Tibial artery (tissue), 4 donors: ENCODE data around the gene CIDEA.
"Not testable (repeated sequence)": the region's sequence is repeated elsewhere in the genome, so short reads cannot be mapped to it uniquely, and the experiment has no call there.

Experiments used
- DNase-seq, 2 donors: peaks; one replicate each; pipeline ENCODE4 v3.0.0-alpha.2; 2019
- H3K27ac ChIP-seq, 2 donors: fragments of 200-600 bp; sonication (generic) in 1 of 2; 1 replicate in 1 of 2; 2 replicates in 1 of 2; pipeline ENCODE4 v1.5.1; 2018 to 2019; ENCODE audit warnings: mild to moderate bottlenecking in 1 of 2
- H3K27me3 ChIP-seq, 2 donors: fragments of 200-600 bp; sonication (generic) in 1 of 2; one replicate each; pipeline versions ENCODE4 v1.5.1 to v1.6.0; 2016 to 2019
- H3K36me3 ChIP-seq, 3 donors: fragments of 200-600 bp; sonication (generic) in 2 of 3; one replicate each; pipeline ENCODE4 v1.5.1; 2016 to 2019; ENCODE audit warnings: mild to moderate bottlenecking in 2 of 3
- H3K4me1 ChIP-seq, 4 donors: fragments of 200-600 bp; sonication (generic) in 2 of 4; 1 replicate in 3 of 4; 2 replicates in 1 of 4; pipeline ENCODE4 v1.5.1; 2016 to 2019
- H3K4me3 ChIP-seq, 2 donors: fragments of 200-600 bp; sonication (generic) in 1 of 2; 1 replicate in 1 of 2; 2 replicates in 1 of 2; pipeline ENCODE4 v1.5.1; 2018 to 2019; ENCODE audit warnings: mild to moderate bottlenecking in 2 of 2
- H3K9me3 ChIP-seq, 3 donors: fragments of 200-600 bp; sonication (generic) in 1 of 3; one replicate each; pipeline ENCODE4 v1.5.1; 2016 to 2019
- CTCF ChIP-seq, 2 experiments: fragments of 200-600 bp in 1 of 2; fragments of 450-650 bp in 1 of 2; IDR thresholded peaks; one replicate each; pipeline ENCODE4 v1.5.1; 2017 to 2019; ENCODE audit warnings: antibody characterized with exemption in 2 of 2, mild to moderate bottlenecking in 1 of 2, moderate library complexity in 1 of 2
- intact Hi-C: fragments of 100-400 bp; cut with DNase I; formaldehyde crosslinking; loops from one replicate; pipeline ENCODE4 v1.15.0; 2023; ENCODE audit warnings: low total_unique reads

The CIDEA gene

GRCh38 chr18:12254136-12254819 lies at the start of gene CIDEA:
Gene CIDEA (plus strand): TSS chr18:12254361. CDS start chr18:12254384, 23 bp downstream.
- peak within 1 kb of the TSS; percentile 28 to 53 for H3K4me3 ChIP-seq
- H3K27me3 ChIP-seq = peaks cover 0 to 38% of the 10 kb centered on the region in 2 donors
- H3K4me1 ChIP-seq = peaks cover 0 to 15% (median 13%) of the 10 kb centered on the region in 4 donors
- intact Hi-C loops = no loop called here
- H3K27ac ChIP-seq = no peak within 1 kb of the TSS
- no peaks in the 10 kb centered on the region for H3K9me3 ChIP-seq
- no peak for TF ChIP-seq CTCF (IDR thresholded peaks at IDR 0.05)
- no peak for DNase-seq
- H3K36me3 ChIP-seq = no peaks in the 10 kb centered on the region

GRCh38 chr18:12208296-12209153 lies 45.6 kb upstream of the CIDEA start:
- H3K36me3 ChIP-seq, H3K9me3 ChIP-seq, intact Hi-C loops, H3K27ac ChIP-seq, H3K27me3 ChIP-seq, H3K4me3 ChIP-seq, DNase-seq, H3K4me1 ChIP-seq: not testable (repeated sequence)

- H3K27ac ChIP-seq, intact Hi-C loops, H3K27me3 ChIP-seq: not testable (repeated sequence)
These were observed 41.9 kb upstream of the CIDEA start for GRCh38 chr18:12212308-12212707.

GRCh38 chr18:12214296-12215005 lies 39.7 kb upstream of the CIDEA start:
- H3K4me3 ChIP-seq, intact Hi-C loops, DNase-seq, H3K36me3 ChIP-seq, H3K27me3 ChIP-seq, H3K9me3 ChIP-seq, H3K27ac ChIP-seq, H3K4me1 ChIP-seq: not testable (repeated sequence)

More at GRCh38 chr18:12212308-12212707, 41.9 kb upstream of the CIDEA start:
- not testable (repeated sequence) for H3K4me1 ChIP-seq, H3K36me3 ChIP-seq, H3K9me3 ChIP-seq, DNase-seq, H3K4me3 ChIP-seq

GRCh38 chr18:12216471-12216870 lies 37.7 kb upstream of the CIDEA start:
- H3K4me3 ChIP-seq, H3K27me3 ChIP-seq, H3K9me3 ChIP-seq, DNase-seq, H3K27ac ChIP-seq, intact Hi-C loops, H3K36me3 ChIP-seq, H3K4me1 ChIP-seq: not testable (repeated sequence)

- H3K4me3 ChIP-seq, H3K4me1 ChIP-seq, H3K36me3 ChIP-seq: not testable (repeated sequence)
These were observed 35.6 kb upstream of the CIDEA start for GRCh38 chr18:12218603-12219002.

GRCh38 chr18:12222041-12222440 lies 32.1 kb upstream of the CIDEA start:
- intact Hi-C loops = not testable (repeated sequence)

More at GRCh38 chr18:12218603-12219002, 35.6 kb upstream of the CIDEA start:
- DNase-seq, intact Hi-C loops, H3K27ac ChIP-seq, H3K9me3 ChIP-seq, H3K27me3 ChIP-seq: not testable (repeated sequence)

GRCh38 chr18:12223326-12223725 lies 30.8 kb upstream of the CIDEA start:
- H3K4me3 ChIP-seq, H3K36me3 ChIP-seq, H3K4me1 ChIP-seq, H3K9me3 ChIP-seq, H3K27ac ChIP-seq, intact Hi-C loops, H3K27me3 ChIP-seq, DNase-seq: not testable (repeated sequence)

More at GRCh38 chr18:12222041-12222440, 32.1 kb upstream of the CIDEA start:
- H3K4me1 ChIP-seq, H3K9me3 ChIP-seq, DNase-seq, H3K36me3 ChIP-seq, H3K27me3 ChIP-seq, H3K4me3 ChIP-seq, H3K27ac ChIP-seq: not testable (repeated sequence)

GRCh38 chr18:12226807-12227206 lies 27.4 kb upstream of the CIDEA start:
- H3K27ac ChIP-seq, intact Hi-C loops, H3K27me3 ChIP-seq, H3K36me3 ChIP-seq, H3K4me1 ChIP-seq, DNase-seq, H3K4me3 ChIP-seq, H3K9me3 ChIP-seq: not testable (repeated sequence)

GRCh38 chr18:12227399-12228186 lies 26.6 kb upstream of the CIDEA start:
- H3K27me3 ChIP-seq, intact Hi-C loops, H3K4me3 ChIP-seq, H3K36me3 ChIP-seq, H3K9me3 ChIP-seq, DNase-seq, H3K4me1 ChIP-seq, H3K27ac ChIP-seq: not testable (repeated sequence)

GRCh38 chr18:12228308-12228707 lies 25.9 kb upstream of the CIDEA start:
- intact Hi-C loops, H3K27ac ChIP-seq, DNase-seq, H3K4me1 ChIP-seq, H3K4me3 ChIP-seq, H3K36me3 ChIP-seq, H3K27me3 ChIP-seq, H3K9me3 ChIP-seq: not testable (repeated sequence)

GRCh38 chr18:12230561-12230960 lies 23.6 kb upstream of the CIDEA start:
- intact Hi-C loops = loop anchor here (10.0 kb wide), 1 partner anchor 166 kb away; no protein-coding TSS in a partner anchor
- DNase-seq = not testable (repeated sequence)

More at GRCh38 chr18:12230561-12230960, 23.6 kb upstream of the CIDEA start:
- H3K4me3 ChIP-seq, H3K4me1 ChIP-seq, H3K36me3 ChIP-seq, H3K9me3 ChIP-seq, H3K27ac ChIP-seq, H3K27me3 ChIP-seq: not testable (repeated sequence)
